RPMI7951 (cell line): Measurements from ENCODE around the gene GTF2H3. TPM values are rescaled to one million over a fixed set of nuclear protein-coding genes. Genes with fewer than 3 reads are reported as not detected.

Experiments used
- DNase-seq: peaks from one replicate; pipeline ENCODE4 v3.0.0-alpha.2; 2012; ENCODE audit warnings: low read depth
- total RNA-seq: library from RNA; depleted of rRNA; stranded (reverse); fragments of >200 nt; shearing (Covaris generic); gene quantifications from 2 replicates; pipeline ENCODE4 v1.2.3, GENCODE V29; 2014

Gene GTF2H3
- total RNA-seq, 1 experiment from 2014 or later: 76.7 TPM

DNA sequence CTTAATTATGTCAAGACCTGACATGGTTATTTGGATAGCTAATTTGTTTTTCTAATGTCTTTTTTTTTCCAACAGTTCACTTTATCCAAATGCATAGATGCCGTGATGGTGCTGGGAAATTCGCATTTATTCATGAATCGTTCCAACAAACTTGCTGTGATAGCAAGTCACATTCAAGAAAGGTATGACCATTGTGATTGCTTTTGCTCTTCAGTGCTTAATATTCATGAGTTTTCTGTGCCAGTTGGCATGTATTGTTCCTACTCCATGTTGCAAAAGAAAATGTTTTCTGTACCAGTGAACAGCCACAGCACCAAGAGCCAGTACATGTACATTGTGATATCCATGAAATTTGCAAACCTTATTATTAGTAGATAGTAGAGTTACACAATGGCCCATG lies 11.8 kb downstream of the GTF2H3 start:
- no peak for DNase-seq

DNA sequence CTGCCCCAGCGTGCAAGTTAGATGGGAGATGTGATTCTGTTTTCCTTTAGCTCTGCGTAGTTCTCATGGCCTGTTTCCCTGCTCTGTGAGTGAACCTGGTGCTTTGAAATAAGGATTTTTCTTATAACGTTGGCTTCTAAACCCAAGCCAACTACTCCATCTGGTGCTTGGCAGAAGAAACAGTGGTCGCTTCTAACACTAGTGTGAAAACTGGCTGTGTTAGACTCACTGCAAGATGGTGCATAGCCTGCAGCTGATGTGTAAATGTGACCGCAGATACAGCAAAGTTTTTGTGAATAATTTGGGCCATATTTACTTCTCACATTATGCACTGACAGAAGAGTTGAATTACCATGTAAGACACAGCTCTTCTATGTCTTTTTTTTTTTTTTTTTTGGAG lies 12.2 kb downstream of the GTF2H3 start:
- DNase-seq: no peak

DNA sequence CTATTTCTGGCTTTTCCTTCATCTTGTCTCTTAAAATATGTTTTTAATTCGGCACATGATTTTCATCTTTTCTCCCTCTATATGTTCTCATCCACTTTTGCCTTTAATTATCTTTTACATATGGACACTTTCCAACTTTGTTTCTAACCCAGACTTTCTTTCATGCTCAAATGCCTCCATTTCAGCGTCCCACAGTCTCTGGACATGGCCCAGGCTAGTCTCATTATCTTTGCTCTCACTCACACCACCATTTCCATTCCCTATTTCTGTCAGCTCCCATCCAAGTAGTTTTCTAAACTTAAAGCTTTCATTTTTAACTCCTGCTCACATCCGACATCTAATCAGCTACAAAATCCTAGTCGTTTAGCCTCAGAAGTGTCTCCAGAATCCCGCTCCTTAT lies 14.8 kb downstream of the GTF2H3 start:
- DNase-seq: no peak

DNA sequence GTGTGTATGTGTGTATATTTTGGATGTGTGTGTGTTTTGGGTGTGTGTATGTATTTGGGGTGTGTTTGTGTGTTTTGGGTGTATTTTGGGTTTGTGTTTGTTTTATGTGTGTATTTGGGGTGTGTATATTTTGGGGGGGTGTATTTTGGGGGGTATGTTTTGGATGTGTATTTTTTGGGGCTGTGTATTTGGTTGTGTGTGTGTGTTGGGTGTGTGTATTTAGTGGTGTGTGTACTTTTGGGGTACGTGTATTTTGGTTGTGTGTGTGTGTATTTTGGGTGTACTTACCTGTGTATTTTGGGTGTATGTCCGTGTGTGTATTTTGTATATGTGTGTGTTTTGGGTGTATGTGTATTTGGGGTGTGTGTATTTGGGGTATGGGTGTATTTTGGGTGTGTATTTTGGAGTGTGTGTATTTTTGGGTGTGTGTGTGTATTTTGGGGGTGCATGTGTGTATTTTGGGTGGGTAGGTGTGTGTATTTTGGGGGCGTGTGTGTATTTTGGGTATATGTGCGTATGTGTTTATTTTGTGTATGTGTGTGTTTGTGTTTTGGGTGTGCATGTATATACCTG lies 20.6 kb downstream of the GTF2H3 start:
- DNase-seq: no peak

DNA sequence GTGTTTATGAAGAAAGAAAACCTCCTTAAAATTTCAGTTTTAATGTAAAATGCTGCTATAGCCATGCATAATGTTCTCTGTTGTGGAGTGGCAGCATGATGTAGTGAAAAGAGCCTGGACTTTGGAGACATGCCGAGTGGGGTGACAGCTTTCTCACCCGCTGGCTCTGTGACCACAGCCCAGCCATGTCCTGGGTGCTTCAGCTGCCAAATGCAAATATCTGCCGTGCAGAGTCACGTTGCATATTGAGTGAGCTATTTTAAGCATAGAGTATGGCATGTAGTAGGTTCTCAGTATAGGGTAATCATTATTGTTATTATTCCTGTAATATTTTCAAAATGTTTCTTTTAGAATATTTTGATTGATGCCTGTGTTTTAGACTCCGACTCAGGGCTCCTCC lies 21.8 kb downstream of the GTF2H3 start:
- DNase-seq: no peak

DNA sequence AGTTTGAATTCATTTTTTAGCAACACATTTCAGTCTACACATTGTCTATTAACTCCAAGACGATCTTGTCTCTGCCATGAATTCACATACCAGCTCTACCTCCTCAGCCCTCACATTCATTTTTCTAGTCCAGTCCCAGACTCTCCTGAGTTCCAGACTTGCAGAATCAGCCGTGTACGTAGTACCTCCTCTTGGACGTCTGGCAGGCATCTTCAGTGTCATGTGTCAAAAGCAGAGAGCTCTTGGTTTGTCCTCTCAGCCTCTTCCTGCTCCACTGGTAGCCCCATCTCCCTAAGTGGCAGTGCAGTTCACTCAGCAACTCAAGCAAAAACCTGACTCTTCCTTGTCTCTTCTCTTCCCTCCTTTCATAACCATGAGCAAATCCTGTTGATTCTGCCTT lies 22.8 kb downstream of the GTF2H3 start:
- no peak for DNase-seq

DNA sequence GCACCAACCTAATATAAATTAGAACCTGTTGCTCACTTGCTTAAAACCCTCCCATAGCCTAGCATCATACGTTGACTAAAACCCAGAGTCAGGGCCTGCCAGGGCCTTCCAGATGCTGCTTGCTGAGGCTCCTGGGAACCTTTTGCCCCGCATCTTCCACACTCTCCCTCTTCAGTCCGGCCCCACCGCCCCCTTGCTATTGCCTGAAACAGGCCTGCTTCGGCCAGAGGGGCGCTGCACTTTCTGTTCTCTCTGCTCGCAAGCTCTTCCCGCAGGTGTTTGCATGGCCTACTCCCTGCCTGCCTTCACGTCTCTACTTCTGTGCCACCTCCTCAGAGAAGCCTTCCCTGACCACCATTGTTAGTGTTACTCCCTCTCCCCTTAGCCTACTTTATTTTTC lies 23.6 kb downstream of the GTF2H3 start:
- no peak for DNase-seq

DNA sequence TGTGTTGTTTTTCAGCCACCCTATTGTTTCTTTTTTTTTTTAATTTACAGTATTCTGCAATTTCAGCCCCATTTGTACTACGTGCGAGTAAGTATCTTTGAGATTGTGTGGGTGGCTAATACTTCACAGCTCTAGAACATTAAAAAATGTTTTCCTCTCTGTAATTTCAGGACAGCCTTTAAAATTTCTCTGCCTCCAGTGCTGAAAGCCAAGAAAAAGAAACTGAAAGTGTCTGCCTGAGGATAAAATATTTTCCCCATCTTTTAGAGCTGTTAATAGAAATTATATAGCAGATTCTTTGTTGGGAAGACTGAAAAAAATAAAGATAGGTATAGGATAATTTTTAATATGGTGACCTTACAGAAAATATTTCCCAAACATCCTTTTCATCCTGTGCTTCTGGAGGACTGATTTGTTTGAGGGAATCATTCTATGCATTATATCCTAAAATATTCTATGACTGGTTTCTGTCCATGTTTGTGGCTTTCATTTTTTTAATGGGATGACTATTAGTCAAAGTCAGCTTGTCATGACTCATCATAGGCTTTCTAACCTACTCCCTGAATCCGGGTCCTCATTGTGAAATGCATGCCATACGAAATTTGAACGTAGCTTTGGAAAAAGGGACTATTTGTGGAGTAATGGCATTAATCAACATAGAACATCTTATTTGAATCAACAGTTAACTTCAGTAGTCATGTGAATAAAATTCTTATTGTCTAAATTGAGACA lies 26.5 kb downstream of the GTF2H3 start:
- peak; percentile 75 for DNase-seq

DNA sequence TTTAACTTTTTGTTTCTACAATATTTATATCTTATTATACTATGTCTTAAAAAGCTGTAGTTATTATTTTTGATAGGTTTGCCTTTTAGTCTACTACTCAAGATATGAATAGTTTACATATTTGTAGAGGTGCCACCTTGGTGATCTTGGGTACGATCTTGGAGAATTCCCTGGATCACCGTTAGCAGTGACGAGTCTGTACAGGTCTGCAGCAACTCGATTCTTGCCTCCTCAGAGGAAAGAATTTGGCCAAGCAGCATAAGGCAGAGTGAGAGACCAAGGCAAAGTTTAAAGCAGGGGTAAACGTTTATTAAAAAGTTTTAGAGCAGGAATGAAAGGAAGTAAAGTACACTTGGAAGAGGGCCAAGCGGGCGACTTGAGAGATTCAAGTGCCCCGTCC lies 34.1 kb downstream of the GTF2H3 start:
- DNase-seq: no peak

DNA sequence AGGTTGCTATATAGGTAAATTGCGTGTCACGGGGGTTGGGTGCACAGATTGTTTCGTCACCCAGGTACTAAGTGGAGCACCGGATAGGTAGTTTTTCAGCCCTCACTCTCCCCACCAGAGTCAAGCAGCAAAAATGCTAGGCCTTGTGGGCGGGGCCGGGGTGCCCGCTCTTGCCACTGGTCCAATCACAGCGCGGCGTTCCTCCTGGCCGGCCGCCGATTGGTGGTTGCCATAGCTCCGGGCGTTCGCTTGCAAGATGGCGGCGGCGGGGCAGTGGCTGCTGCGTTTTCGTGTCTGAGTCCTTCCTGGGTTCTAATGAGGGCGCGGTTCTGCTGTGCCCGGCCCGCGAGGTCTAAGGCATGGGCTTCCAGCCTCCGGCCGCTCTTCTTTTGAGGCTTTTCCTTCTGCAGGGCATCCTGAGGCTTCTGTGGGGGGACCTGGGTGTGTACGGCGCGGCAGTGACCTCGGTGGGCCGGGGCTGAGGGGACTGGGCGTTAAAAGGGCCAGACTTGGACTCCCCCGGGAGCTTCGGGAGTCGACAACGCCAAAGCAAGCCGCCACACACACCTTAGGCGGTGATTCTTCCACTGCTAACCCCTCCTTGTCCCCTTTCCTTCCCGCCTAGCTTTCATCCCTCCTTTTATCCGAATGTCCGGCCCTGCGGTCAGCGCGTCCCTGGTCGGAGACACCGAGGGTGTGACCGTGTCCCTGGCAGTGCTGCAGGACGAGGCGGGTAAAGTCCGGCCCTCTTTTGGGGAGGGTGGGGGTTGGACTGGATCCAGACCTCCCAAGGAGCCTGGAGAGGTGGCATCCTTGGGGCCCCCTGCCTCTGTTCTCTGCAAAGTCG lies 37.5 kb downstream of the GTF2H3 start, which contains the start of gene TCTN2:
Gene TCTN2 (plus strand): TSS at position 232 of the 847 bp plus-strand sequence. CDS start 128 bp downstream, at position 360.
- DNase-seq: peak; percentile 88

DNA sequence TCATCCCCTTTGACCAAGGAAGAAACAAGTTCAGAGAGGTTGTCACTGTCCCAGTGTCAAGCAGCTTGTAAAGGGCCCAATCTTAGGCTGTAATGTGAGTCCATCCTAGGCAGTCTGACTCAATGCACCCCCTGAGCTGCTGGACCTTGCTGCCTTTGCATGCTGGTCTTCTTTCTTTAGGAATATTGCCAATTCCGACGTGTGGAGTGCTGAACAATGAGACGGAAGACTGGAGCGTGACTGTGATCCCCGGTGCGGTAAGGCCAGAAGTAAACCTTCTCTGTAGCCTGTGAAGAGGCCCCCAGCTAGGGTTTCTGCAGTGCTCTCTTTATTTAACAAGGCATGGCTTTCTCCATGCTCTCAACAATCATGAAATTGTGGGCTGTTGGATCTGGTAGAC lies 38.2 kb downstream of the GTF2H3 start:
- peak; percentile 51 for DNase-seq

DNA sequence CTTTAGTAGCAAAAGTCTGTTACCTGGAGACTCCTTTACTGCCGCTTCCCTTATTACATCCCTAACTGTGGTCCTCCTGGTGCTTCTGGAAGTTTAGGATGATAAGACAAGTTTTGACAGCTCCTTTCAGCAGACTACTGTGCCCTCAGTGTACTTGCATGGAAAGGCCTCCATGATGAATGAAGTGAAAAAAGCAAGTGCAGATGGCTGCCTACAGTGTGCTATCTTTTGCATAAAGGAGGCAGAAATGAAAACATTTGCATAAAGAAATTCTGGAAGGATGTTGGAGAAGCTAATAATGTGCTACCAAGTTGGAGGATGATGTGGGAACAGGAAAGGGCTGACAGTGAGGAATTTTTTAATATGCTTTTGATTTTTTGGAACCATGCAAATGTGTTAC lies 41.8 kb downstream of the GTF2H3 start:
- no peak for DNase-seq

DNA sequence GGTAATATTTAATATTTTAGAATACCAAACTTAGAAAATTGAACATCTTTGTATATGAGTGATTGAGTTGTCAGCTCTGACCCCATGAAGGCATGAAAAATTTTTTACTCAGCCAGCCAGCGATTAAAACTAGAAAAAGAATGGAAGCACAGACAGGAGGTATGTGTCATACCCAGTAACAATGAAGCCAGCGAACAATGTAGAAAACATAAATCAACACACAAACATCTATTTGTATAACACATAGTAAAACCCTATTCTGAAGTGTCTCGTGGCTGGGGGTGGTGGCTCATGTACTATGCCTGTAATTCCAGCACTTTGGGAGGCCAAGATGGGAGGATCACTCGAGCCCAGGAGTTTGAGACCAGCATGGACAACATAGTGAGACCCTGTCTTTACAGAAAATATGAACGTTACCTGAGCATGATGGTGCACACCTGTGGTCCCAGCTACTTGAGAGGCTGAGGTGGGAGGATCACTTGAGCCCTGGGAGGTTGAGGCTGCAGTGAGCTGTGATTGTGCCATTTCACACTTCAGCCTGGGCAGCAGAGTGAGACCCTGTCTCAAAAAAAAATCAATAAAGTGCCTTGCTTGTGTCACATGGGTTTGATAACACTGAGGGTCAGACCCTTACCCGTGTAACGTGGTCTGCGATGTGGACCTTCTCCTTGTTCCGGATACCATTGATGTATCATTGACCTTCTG lies 43.1 kb downstream of the GTF2H3 start:
- no peak for DNase-seq

DNA sequence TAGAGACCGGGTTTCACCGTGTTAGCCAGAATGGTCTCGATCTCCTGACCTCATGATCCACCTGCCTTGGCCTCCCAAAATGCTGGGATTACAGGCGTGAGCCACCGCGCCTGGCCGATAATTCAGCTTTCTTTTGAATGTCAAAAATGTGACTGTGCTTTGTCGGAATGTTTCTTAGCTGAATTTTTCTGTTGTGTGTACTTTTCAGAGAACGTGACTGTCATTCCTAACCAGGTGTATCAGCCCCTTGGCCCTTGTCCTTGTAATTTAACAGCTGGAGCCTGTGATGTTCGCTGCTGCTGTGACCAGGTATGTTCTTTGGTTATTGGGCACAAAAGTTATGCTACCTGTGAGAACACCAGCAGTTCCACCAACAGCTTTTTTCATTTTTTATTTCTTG lies 45.4 kb downstream of the GTF2H3 start:
- DNase-seq: no peak

DNA sequence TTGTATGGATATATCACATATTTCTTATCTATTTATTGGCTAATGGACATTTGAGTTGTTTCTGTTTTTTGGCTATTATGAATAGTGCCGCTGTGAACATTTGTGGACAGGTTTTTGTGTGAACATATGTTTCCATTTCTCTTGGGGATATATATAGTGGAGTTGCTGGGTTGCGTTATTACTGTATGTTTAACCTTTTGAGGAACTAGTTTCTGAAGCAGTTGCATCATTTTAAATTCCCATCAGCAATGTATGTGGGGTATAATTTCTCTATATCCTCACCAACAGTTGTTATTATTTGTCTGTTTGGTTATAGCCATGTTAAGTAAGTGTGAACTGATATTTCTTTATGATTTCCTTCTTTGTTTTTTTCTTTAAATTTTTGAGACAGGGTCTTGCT lies 48.0 kb downstream of the GTF2H3 start:
- no peak for DNase-seq

DNA sequence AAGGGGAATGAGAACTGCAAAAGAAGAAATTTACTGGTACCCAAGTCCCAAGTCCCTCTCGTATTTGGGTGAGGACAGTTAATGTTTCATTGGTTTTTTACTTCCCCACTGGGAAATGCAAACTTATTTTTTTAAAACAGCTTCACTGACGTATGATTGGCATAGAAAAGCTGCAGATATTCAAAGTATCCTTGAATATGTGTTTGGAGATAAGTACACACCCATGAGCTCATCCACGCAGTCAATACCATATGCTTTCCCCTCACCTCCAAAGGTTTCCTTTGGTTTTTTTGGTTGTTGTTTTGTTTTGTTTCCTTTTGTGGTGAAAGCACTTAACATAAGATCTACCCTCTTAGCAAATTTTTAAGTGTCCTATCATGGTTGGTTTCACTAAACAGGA lies 50.3 kb downstream of the GTF2H3 start:
- no peak for DNase-seq

DNA sequence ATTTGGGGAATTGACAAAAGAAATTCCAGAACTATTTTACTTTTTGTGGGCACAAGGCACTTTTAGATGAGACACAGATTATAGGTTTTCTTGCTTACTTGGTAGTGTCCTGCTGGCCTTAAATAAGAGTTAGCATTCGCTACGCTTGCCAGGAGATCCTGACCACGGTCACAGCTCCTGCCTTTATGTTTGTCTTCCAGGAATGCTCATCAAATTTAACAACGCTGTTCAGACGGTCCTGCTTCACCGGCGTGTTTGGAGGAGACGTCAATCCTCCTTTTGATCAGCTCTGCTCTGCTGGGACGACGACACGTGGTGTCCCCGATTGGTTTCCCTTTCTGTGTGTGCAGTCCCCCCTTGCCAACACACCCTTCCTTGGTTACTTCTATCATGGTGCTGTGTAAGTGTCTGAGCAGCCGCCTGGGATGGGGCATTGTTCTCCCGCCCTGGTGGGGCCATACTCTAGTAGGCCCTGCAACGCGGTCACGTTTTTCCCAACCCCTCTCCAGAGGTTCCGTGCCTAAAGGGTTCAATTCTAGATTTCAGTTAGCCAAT lies 53.1 kb downstream of the GTF2H3 start:
- no peak for DNase-seq

DNA sequence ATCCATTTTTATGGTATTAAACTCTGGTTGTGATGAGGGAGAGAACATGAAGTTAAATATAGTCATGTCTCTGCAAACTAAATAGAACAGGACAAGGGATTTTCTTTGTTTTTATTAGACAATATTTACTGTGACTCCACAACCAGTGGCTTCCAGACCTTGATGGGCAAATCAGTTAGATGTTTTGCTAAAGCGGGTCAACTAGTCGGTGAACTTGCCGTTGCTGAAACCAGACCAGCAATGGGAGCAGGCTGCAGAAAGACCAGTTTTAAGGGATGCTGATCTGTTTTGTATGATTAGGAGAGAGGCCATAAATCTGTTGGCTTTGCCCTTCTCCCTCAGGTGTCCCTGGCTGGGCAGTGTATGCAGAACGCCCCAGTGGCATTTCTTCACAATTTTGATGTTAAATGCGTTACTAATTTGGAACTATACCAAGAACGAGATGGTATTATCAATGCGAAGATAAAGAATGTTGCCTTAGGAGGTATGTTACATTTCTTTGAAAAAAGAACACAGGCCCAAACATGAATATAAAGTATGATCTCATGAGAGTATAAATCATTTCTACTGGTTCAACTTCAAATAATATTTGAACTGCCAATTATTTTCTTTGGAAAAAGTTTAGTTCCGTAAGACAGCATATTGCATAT lies 56.7 kb downstream of the GTF2H3 start:
- DNase-seq: no peak

DNA sequence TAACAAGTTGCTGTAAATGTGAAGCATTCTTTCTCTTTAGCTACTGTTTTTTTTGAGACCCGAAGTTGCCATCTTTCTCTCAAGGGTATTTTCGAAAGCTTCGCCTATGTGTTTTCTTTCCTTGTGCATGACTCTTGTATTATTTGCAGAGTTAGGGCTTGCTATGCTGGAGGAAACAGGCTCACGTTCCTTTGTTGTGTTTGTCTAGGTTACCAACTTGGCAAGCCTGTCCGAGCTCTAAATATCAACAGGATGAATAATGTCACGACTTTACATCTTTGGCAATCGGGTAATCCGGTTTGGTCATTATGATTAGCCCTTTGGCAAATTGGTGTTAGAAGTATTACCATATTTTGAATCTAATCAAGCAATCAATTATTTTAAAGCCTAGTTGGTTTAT lies 62.6 kb downstream of the GTF2H3 start:
- no peak for DNase-seq

DNA sequence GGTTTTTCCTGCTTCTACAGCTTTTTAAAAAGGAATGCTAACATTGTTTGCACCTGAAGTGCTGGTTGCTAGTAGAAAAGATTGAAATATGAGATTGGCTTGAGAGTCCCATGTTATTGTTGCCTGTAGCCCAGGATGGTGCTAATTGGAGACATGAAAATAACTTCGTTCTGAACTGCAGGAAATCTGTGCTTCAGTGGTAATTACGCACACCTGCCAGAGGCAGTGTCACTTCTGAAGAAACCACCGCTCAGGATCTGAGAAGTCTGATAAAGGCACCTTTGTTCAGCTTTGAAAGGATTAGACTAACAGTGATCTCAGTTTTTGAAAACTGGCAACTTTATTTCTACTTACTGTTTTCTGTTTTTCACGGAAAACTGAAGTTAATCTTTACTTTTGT lies 63.0 kb downstream of the GTF2H3 start:
- no peak for DNase-seq

DNA sequence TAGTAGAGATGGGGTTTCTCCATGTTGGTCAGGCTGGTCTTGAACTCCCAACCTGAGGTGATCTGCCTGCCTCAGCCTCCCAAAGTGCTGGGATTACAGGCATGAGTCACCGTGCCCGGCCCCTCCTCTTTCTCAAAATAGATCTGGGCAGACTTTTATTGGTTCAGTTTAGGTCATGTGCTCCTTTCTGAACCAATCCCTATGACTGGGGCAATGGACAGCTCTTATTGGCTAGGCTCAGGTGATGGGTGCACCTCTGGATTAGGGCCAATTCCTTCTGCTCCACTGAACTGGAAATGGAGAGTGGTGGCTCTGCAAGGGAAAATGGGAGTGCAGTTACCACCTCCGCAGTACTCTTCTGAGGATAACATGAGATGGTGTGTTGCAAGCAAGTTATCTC lies 72.3 kb downstream of the GTF2H3 start:
- peak; percentile 15 for DNase-seq
